ENCODE results near the gene TCFL5.
"Not testable (repeated sequence)": the region's sequence is repeated elsewhere in the genome, so short reads cannot be mapped to it uniquely, and the experiment has no call there.

The TCFL5 gene

GRCh38 chr20:62880935-62881661, 19.5 kb upstream of the TCFL5 start:
- H3K4me1 ChIP-seq, result no peaks in the 10 kb centered on the region
- H3K4me3 ChIP-seq, result no peak overlapping the region
- no peaks in the 10 kb centered on the region for H3K9me3 ChIP-seq
- DNase-seq (ENCODE audit: low spot score in 2 of 2), result no peak
- in situ Hi-C loops (cut with MboI; ENCODE audit: low sequenced_read_pairs), result no loop called here
- peaks cover under 1% of the 10 kb centered on the region for H3K36me3 ChIP-seq (replicated peaks)
- H3K27me3 ChIP-seq (ENCODE audit: low read depth), result no peaks in the 10 kb centered on the region

- Histone ChIP-seq H3K4me1 (no peaks in the 10 kb centered on the region), H3K36me3 (replicated peaks) (no peaks in the 10 kb centered on the region; the same call in 1 of the 2 replicates), H3K9me3 (no peaks in the 10 kb centered on the region), H3K4me3 (no peak overlapping the region), H3K27me3 (ENCODE audit: low read depth) (no peaks in the 10 kb centered on the region)
- DNase-seq (ENCODE audit: low spot score in 2 of 2), result no peak
- in situ Hi-C loops (cut with MboI; ENCODE audit: low sequenced_read_pairs), result no loop called here
Measured at GRCh38 chr20:62880147-62880934, 18.7 kb upstream of the TCFL5 start.

DNA sequence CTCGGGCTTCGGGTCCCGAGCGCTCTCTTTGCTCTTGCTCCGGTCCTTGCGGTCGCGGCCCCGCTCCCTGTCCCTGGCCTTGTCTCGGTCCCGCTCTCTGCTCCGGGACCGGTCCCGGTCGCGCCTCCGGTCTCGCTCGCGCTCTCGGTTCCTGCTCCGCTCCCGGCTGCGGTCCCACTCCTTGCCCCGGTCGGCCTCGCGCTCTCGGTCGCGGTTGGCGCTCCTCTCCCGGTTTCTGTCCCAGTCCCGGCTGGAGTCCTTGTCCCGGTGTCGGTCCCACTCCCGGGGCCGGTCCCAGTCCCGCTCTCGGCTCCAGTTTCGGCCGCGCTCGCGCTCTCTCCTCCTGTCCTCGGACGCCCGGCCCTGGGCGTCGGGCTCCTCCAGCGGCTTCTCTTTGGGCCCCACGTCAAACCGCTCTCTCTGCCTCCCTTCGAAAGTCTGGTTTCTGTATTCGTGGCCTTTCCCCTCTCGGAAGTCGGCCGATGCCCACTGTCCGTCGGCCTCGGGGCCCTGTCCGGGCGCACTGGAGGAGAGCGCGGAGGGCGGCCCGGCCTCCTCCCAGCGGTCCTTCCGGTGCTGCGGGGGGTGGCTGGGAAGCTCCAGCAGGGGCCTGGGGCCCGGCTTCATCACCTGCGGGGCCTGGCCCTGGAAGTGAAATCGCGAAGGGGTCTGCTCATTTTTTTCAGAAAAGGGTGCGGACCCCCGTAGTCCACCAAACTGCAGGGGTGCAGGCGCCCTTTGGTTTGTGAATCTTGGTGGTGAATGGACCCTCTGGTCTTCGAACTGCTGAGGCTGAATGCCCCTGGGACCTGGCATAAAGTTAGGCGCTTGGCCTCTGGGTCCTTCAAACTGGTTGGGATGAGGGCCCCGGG, 17.9 kb upstream of the TCFL5 start:
- H3K9me3 ChIP-seq, result no peaks in the 10 kb centered on the region
- no peaks in the 10 kb centered on the region; the same call in 1 of the 2 replicates for H3K36me3 ChIP-seq (replicated peaks)
- DNase-seq (ENCODE audit: low spot score in 2 of 2), result no peak
- in situ Hi-C loops (cut with MboI; ENCODE audit: low sequenced_read_pairs), result no loop called here
- H3K4me3 ChIP-seq, result no peak overlapping the region
- no peaks in the 10 kb centered on the region for H3K4me1 ChIP-seq
- H3K27me3 ChIP-seq (ENCODE audit: low read depth), result no peaks in the 10 kb centered on the region

- Histone ChIP-seq H3K9me3 (no peaks in the 10 kb centered on the region), H3K36me3 (replicated peaks) (no peaks in the 10 kb centered on the region; the same call in 1 of the 2 replicates), H3K27me3 (ENCODE audit: low read depth) (no peaks in the 10 kb centered on the region), H3K4me1 (no peaks in the 10 kb centered on the region), H3K4me3 (no peak overlapping the region)
- peak in 1 of 2 experiments; percentile 46 for DNase-seq (ENCODE audit: low spot score in 2 of 2)
- in situ Hi-C loops (cut with MboI; ENCODE audit: low sequenced_read_pairs), result no loop called here
Measured at GRCh38 chr20:62878244-62879038, 16.8 kb upstream of the TCFL5 start.

- H3K4me3 ChIP-seq, result no peak overlapping the region
- no peaks in the 10 kb centered on the region; the same call in 1 of the 2 replicates for H3K36me3 ChIP-seq (replicated peaks)
- in situ Hi-C loops (cut with MboI; ENCODE audit: low sequenced_read_pairs), result no loop called here
- H3K4me1 ChIP-seq, result no peaks in the 10 kb centered on the region
- no peak for DNase-seq (ENCODE audit: low spot score in 2 of 2)
- H3K9me3 ChIP-seq, result no peaks in the 10 kb centered on the region
- no peaks in the 10 kb centered on the region for H3K27me3 ChIP-seq (ENCODE audit: low read depth)
Measured at GRCh38 chr20:62876902-62877816, 15.5 kb upstream of the TCFL5 start.

DNA sequence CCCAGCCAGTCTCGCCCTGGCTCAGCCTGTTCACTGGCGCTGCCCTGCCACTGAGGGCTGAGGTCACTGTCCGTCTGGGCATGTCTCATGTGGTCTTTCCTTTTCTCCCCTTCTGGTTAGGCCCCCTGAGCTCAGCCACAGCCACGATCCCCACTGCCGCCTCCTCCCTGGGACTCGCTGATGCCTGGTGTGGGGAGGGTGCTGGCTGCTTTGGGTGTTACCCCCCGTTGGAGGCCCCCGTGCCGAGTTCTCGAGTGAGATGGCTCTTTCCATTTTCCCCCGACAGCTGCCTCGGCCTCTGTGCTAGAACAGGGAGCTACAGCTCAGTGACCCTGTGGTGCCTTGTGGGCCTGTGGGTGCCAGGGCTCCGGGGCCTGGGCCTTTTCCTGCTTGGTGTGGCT, 14.9 kb upstream of the TCFL5 start:
- no peak for DNase-seq (ENCODE audit: low spot score in 2 of 2)
- in situ Hi-C loops (cut with MboI; ENCODE audit: low sequenced_read_pairs), result no loop called here
- Histone ChIP-seq H3K36me3 (replicated peaks) (no peaks in the 10 kb centered on the region; the same call in 1 of the 2 replicates), H3K27me3 (ENCODE audit: low read depth) (no peaks in the 10 kb centered on the region), H3K9me3 (no peaks in the 10 kb centered on the region), H3K4me1 (no peaks in the 10 kb centered on the region), H3K4me3 (no peak overlapping the region)

- Histone ChIP-seq H3K4me1 (no peaks in the 10 kb centered on the region), H3K9me3 (no peaks in the 10 kb centered on the region), H3K27me3 (ENCODE audit: low read depth) (no peaks in the 10 kb centered on the region), H3K4me3 (no peak overlapping the region), H3K36me3 (replicated peaks) (no peaks in the 10 kb centered on the region)
- DNase-seq (ENCODE audit: low spot score in 2 of 2), result peak in 1 of 2 experiments; percentile 72
- in situ Hi-C loops (cut with MboI; ENCODE audit: low sequenced_read_pairs), result no loop called here
Measured at GRCh38 chr20:62875419-62876361, 14.1 kb upstream of the TCFL5 start.

DNA sequence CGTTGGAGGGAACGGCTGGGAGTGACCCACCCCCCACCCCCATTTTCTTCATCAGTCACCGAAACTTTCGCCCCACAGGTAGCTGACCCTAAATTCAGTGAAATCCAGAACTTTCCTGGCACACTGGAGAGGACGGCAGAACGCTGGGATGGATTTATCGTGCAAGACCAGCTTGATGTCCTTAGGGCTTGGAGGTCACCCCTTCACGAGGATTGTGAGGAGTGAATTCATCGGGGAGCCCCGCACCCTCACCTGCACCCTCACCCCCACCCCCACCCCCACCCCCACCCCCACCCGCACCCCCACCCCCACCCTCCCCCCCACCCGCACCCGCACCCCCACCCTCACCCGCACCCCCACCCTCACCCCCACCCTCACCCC, 13.3 kb upstream of the TCFL5 start:
- no peak overlapping the region for H3K4me3 ChIP-seq

GRCh38 chr20:62873681-62874031, 12.0 kb upstream of the TCFL5 start:
- H3K9me3 ChIP-seq; H3K27me3 ChIP-seq (ENCODE audit: low read depth); in situ Hi-C loops (cut with MboI; ENCODE audit: low sequenced_read_pairs); H3K4me3 ChIP-seq; H3K36me3 ChIP-seq (replicated peaks); H3K4me1 ChIP-seq: not testable (repeated sequence)
- peak; percentile 34 to 75 for DNase-seq (ENCODE audit: low spot score in 2 of 2)

More for the DNA sequence above, 13.3 kb upstream of the TCFL5 start:
- Histone ChIP-seq H3K4me1 (no peaks in the 10 kb centered on the region), H3K36me3 (replicated peaks) (no peaks in the 10 kb centered on the region), H3K9me3 (no peaks in the 10 kb centered on the region), H3K27me3 (ENCODE audit: low read depth) (no peaks in the 10 kb centered on the region)
- in situ Hi-C loops (cut with MboI; ENCODE audit: low sequenced_read_pairs), result no loop called here
- DNase-seq (ENCODE audit: low spot score in 2 of 2), result no peak

- Histone ChIP-seq H3K9me3 (no peaks in the 10 kb centered on the region), H3K4me1 (no peaks in the 10 kb centered on the region), H3K36me3 (replicated peaks) (no peaks in the 10 kb centered on the region), H3K27me3 (ENCODE audit: low read depth) (no peaks in the 10 kb centered on the region), H3K4me3 (no peak overlapping the region)
- DNase-seq (ENCODE audit: low spot score in 2 of 2), result no peak
- in situ Hi-C loops (cut with MboI; ENCODE audit: low sequenced_read_pairs), result no loop called here
Measured at GRCh38 chr20:62873280-62873679, 11.7 kb upstream of the TCFL5 start.

DNA sequence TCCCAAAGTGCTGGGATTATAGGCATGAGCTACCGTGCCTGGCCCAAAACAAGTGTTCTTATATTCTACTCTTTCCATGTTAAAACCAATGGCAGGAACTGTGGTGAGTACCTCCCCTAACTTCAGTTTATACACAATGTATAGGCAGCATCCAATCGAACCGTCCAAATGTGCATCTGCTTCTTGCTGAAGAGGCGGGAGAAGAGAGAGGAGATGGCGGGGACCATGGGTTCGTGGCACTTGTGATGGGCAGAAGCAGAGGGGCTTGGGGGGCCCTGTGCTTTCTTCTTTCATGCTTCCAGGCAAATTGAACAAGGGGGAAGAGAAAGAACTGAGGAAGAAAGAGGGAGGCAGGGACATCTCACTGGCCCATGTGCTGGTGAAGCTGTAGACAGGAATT, 11.2 kb upstream of the TCFL5 start:
- H3K4me1 ChIP-seq, result no peaks in the 10 kb centered on the region
- no peaks in the 10 kb centered on the region for H3K36me3 ChIP-seq (replicated peaks)
- H3K4me3 ChIP-seq, result no peak overlapping the region
- no peak for DNase-seq (ENCODE audit: low spot score in 2 of 2)
- H3K27me3 ChIP-seq (ENCODE audit: low read depth), result no peaks in the 10 kb centered on the region
- in situ Hi-C loops (cut with MboI; ENCODE audit: low sequenced_read_pairs), result no loop called here
- no peaks in the 10 kb centered on the region for H3K9me3 ChIP-seq
